ENCODE results near the gene TBL3.
A peak's percentile ranks its signal among the peaks of the same experiment; 100 is the strongest.
"Not testable (repeated sequence)": the region's sequence is repeated elsewhere in the genome, so short reads cannot be mapped to it uniquely, and the experiment has no call there.

Gene TBL3

GRCh38 chr16:1944612-1945199 is 27.1 kb upstream of the TBL3 start:
- no peak for DNase-seq

GRCh38 chr16:1945559-1946391 is 26.1 kb upstream of the TBL3 start:
- no peak for DNase-seq

GRCh38 chr16:1946495-1947368 is 25.1 kb upstream of the TBL3 start:
- no peak for DNase-seq

- no peak for DNase-seq
Measured at GRCh38 chr16:1947369-1947670, 24.5 kb upstream of the TBL3 start.

- DNase-seq, result no peak
Measured at GRCh38 chr16:1949507-1949906, 22.3 kb upstream of the TBL3 start.

GRCh38 chr16:1950047-1950446 is 21.8 kb upstream of the TBL3 start:
- no peak for DNase-seq

- DNase-seq, result no peak
Measured at GRCh38 chr16:1950559-1950958, 21.3 kb upstream of the TBL3 start.

GRCh38 chr16:1953734-1954133 is 18.1 kb upstream of the TBL3 start:
- DNase-seq, result no peak

- DNase-seq, result not testable (repeated sequence)
Measured at GRCh38 chr16:1957434-1958142, 14.3 kb upstream of the TBL3 start.

- DNase-seq, result not testable (repeated sequence)
Measured at GRCh38 chr16:1958143-1958491, 13.7 kb upstream of the TBL3 start.

GRCh38 chr16:1958715-1959268 is 13.1 kb upstream of the TBL3 start:
- DNase-seq, result no peak

GRCh38 chr16:1959269-1960039 is 12.4 kb upstream of the TBL3 start, which contains the start of gene NDUFB10:
NDUFB10 (plus strand) TSS chr16:1959538; CDS start chr16:1959625, 87 bp downstream.
- DNase-seq, result peak; percentile 96

GRCh38 chr16:1960665-1961630 is 10.9 kb upstream of the TBL3 start:
- peak; percentile 77 for DNase-seq

- peak; percentile 65 for DNase-seq
Measured at GRCh38 chr16:1961651-1962067, 10.2 kb upstream of the TBL3 start.

- DNase-seq, result not testable (repeated sequence)
Measured at GRCh38 chr16:1962161-1963153, 9.4 kb upstream of the TBL3 start.

- DNase-seq, result peak; percentile 59
Measured at GRCh38 chr16:1963806-1964505, 7.9 kb upstream of the TBL3 start.

GRCh38 chr16:1964506-1965395 is 7.1 kb upstream of the TBL3 start, which contains the start of gene RPS2:
RPS2 (minus strand) TSS chr16:1964826; CDS start chr16:1964625, 201 bp downstream.
- peak; percentile 99 for DNase-seq
